Suprapubic skin (tissue), 3 donors: Measurements from ENCODE around the gene ARHGDIG.

Experiments used
- POLR2A ChIP-seq, 2 donors: fragments of 450-650 bp; IDR thresholded peaks; one replicate each; pipeline ENCODE4 v1.6.1; 2017; ENCODE audit warnings: antibody characterized with exemption in 2 of 2, mild to moderate bottlenecking in 2 of 2, moderate library complexity in 2 of 2
- TF ChIP-seq, protein P1 (sequence below), 2 donors: fragments of 200-600 bp in 1 of 2; fragments of 450-650 bp in 1 of 2; sonication (generic) in 1 of 2; IDR thresholded peaks; one replicate each; pipeline ENCODE4 v1.5.1; 2016 to 2019; ENCODE audit warnings: antibody characterized with exemption in 2 of 2, mild to moderate bottlenecking in 1 of 2, moderate library complexity in 1 of 2

DNA sequence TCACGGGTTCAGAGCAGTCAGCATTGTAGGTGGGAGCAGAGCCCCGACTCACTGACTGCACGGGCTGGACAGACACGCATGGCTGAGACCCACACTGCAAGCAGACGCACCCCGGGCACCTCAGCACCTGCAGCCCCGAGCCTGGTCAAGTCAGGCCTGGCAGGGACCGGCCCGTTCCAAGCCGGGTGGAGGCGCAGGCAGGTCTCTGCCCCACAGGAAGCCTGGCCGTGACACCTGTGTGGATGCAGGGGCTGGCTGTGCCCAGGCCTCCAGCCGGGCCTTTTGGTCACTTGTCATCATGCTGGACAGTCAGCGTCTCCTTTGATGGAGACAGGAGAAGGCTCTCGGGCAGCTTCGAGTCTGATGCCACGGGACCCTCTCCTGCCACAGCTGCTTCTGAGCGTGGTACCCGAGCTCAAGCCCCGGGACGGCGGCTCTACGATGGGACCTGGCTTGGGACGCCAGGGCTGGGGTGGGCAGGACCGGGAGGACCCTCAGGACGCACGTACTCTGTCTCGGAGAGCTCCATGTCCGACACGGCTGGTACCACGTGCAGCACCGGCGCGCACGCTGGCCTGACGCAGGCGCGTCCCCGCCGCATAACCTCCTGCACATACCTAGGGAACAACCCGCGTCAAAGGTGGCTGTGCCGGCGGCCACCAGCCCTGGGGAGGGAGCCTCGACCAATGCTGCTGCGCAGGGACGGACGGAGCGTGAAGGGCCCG, 10.5 kb downstream of the ARHGDIG start:
- TF ChIP-seq, protein P1, sequence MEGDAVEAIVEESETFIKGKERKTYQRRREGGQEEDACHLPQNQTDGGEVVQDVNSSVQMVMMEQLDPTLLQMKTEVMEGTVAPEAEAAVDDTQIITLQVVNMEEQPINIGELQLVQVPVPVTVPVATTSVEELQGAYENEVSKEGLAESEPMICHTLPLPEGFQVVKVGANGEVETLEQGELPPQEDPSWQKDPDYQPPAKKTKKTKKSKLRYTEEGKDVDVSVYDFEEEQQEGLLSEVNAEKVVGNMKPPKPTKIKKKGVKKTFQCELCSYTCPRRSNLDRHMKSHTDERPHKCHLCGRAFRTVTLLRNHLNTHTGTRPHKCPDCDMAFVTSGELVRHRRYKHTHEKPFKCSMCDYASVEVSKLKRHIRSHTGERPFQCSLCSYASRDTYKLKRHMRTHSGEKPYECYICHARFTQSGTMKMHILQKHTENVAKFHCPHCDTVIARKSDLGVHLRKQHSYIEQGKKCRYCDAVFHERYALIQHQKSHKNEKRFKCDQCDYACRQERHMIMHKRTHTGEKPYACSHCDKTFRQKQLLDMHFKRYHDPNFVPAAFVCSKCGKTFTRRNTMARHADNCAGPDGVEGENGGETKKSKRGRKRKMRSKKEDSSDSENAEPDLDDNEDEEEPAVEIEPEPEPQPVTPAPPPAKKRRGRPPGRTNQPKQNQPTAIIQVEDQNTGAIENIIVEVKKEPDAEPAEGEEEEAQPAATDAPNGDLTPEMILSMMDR (IDR thresholded peaks at IDR 0.05), result no peak
- TF ChIP-seq POLR2A (IDR thresholded peaks at IDR 0.05), result no peak
